IPS DF 19.7 (cell line): ENCODE results near the gene SSH2.
"Not testable (repeated sequence)": the region's sequence is repeated elsewhere in the genome, so short reads cannot be mapped to it uniquely, and the experiment has no call there.

Experiments used
- DNase-seq: peaks from one replicate; pipeline ENCODE4 v3.0.0-alpha.2; 2013; ENCODE audit warnings: low read depth, low spot score

The SSH2 gene

DNA sequence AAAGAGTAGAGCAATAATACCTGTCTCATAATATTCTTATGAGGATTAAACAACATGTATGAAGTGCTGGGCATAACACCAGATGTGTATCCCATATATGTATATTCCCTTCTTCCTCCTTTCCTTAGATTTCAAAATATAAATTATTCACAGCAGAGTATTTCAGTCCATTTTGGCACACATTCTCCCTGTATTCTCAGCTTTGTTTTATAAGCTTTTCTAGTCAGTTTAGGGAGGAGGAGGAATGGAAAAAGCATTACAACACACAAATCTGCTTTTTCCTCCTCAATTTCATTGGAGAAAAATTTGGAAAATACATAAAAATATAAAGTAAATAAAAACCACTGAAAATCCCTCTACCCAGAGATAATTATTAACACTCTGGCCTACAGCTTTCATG, 260.8 kb downstream of the SSH2 start:
- no peak for DNase-seq

GRCh38 chr17:29667969-29668368, 262.1 kb downstream of the SSH2 start:
- no peak for DNase-seq

- no peak for DNase-seq
These were observed 264.6 kb downstream of the SSH2 start for GRCh38 chr17:29665481-29665810.

- no peak for DNase-seq
These were observed 265.1 kb downstream of the SSH2 start for GRCh38 chr17:29664743-29665480.

DNA sequence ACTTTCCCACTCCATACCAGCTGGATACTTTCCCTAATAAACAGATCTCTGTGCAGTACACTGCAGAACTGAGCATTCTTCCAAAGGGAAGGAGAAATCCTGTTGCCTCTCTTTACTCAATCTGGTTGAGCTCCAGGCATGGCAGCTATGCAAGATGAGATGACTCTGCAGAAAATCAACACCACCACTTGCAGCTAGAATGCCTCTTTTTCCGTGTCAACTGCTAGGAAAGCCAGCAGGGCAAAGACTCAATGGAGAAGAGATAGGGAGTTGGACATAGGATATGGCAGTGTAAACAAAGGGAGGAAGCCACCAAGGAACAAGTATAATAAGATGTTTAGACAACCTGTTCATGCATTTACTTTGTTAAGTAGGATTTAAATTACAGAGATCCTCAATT, 266.9 kb downstream of the SSH2 start:
- DNase-seq, result no peak

DNA sequence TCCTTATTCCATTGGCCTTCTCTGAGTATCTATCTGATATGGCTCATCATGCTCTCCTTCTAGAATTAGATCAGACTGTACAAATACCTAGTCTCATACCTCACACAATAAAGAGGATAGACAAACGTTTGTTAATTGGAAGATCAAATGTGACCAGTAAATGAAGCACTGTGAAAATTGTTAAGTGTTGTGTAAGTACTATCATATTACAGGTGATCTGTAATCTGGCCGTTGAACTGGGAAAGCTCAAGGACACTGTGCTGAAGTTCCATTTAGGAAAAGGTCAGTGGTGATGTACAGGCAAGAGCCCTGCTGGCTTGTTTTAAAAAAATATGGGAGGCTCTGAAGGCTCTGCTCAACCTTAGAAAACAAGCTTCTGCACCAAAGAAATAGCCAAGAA, 268.8 kb downstream of the SSH2 start:
- DNase-seq, result no peak

- no peak for DNase-seq
These were observed 270.9 kb downstream of the SSH2 start for GRCh38 chr17:29659155-29659554.

GRCh38 chr17:29655323-29655722, 274.7 kb downstream of the SSH2 start:
- no peak for DNase-seq

- DNase-seq, result no peak
These were observed 275.9 kb downstream of the SSH2 start for GRCh38 chr17:29653995-29654714.

GRCh38 chr17:29652976-29653375, 277.1 kb downstream of the SSH2 start:
- DNase-seq, result no peak

- DNase-seq, result not testable (repeated sequence)
These were observed 278.1 kb downstream of the SSH2 start for GRCh38 chr17:29651913-29652312.

- DNase-seq, result no peak
These were observed 279.6 kb downstream of the SSH2 start for GRCh38 chr17:29650396-29650795.

DNA sequence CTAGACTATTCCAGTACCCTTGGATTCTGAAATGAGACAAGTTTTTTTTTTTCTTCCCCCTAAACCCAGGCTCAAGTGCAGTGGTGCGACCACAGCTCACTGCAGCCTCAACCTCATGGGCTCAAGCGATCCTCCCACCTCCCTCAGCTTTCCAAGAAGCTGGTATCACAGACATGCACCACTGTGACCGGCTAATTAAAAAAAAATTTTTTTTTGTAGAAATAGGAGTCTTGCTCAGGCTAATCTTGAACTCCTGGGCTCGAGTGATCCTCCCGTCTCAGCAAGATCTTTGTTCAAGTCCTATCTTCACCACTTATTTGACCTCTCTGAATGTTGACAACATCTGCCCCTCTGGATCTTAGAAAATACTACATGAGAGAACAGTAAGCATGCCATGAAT, 280.7 kb downstream of the SSH2 start:
- no peak for DNase-seq

DNA sequence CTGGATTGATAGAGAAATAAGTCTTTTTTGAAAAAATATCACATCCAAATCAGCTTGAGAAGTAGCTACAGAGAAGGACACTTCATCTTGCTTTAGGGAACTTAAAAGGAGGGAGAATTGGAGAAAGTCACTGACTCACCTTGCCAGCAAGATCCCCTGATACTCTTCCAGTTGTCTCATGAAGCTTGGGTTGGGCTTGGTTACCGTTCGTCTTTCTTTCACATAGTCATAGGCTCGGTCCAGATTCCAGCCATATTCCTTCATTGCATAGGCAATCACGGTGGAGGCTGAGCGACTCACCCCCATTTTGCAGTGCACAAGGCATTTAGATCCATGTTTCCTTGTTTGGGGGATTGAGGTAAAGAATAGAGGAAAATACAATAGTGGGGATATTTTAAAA, 282.0 kb downstream of the SSH2 start:
- DNase-seq, result no peak

- DNase-seq, result no peak
These were observed 284.4 kb downstream of the SSH2 start for GRCh38 chr17:29645515-29646051.

- DNase-seq, result no peak
These were observed 286.2 kb downstream of the SSH2 start for GRCh38 chr17:29643817-29644160.

DNA sequence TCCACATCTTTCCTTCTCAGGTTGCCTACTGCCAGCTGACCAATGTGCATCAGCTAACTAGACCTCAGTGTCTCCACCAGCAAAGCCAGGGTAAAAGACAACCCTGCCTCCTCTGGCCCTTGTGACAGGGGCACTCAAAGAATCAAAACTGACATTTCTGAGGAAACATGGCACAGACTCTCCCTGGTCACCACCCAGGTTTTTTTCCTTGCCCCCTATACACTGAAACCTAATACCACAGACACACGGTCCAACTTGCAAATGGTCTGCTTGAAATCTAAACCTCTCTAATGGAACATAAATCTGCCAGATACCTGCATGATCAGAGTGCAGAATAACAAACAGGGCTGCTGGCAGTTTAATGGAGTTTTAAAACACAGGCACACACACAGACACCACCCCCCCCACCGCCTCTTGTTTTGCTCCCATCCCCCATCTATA, 287.8 kb downstream of the SSH2 start:
- DNase-seq, result no peak

DNA sequence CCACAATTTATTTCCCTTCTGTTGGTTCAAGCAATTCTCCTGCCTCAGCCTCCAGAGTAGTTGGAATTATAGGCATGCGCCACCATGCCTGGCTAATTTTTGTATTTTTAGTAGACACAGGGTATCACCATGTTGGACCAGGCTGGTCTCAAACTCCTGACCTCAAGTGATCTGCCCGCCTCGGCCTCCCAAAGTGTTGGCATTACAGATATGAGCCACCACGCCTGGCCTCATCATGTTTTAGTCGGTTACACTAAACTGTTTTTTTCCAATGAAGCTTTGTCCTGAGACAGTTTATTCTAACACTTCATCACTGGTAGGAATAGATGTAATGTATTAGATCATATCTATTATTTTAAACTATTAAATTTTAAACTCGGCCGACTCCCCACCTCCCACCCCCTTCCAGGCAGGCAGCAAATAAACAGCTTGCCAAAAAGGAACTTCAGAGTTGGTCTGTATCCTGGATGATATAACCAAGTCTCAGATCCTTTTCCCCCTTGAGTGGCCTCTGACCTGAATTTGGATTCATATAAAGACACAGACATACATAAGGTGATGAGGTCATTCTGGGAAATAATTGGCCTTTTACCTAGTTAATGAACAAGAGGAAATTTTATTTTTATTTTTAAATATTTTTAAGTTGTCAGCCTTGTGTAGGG, 288.9 kb downstream of the SSH2 start:
- DNase-seq, result no peak

DNA sequence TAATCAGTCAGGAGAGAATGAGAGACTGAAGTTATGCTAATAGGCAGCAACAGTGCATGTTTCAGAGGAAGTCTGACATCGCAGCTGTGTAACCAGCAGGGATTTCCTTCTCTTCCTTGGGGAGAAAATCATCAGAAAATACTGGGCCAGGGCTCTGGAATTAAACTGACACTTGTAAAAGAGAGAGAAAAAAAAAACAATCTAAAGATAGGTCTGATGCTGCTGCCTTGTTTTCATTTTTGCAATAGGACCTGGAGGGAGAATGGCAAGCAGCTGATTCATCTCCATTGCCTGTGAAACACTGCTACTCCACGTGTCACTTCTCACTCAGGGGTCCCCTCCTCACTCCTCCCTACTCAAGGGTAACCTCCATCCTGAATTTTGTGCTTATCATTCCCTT, 289.6 kb downstream of the SSH2 start:
- no peak for DNase-seq

- no peak for DNase-seq
These were observed 296.1 kb downstream of the SSH2 start for GRCh38 chr17:29633886-29634285.

DNA sequence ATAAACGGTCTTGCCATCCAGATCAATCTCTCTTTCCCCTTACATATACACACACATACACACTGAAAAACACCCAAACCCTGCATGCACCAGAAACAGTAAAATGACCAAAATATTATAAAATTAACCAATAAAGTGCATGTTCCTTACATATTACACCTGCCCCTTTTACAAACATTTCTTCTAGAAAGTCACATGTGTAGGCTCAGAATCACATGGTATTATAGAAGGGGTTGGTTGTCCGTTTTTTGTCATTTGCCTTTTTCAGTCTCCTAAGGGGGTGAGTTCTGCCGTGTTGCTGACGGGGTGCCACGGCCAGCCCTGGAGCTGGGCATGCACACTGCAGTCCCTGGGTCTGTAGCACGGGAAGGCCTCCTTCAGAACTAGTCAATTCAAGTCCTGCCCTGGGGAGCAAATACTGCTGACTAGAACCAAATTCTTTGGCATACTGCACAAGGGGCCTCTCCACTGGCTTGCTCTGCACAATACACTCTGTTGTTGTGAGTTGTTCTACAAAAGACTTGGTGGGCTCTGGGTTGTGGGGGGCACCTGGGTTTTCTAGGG, 299.3 kb downstream of the SSH2 start:
- no peak for DNase-seq

- DNase-seq, result no peak
These were observed 300.2 kb downstream of the SSH2 start for GRCh38 chr17:29629839-29630238.
